ENCODE measurements around the gene ZNF273.
"Not testable (repeated sequence)": the region's sequence is repeated elsewhere in the genome, so short reads cannot be mapped to it uniquely, and the experiment has no call there.

Gene ZNF273

GRCh38 chr7:64890761-64891362, 12.2 kb upstream of the ZNF273 start:
- no peak for DNase-seq

GRCh38 chr7:64891363-64892081, 11.6 kb upstream of the ZNF273 start:
- not testable (repeated sequence) for DNase-seq

GRCh38 chr7:64892116-64892515, 11.0 kb upstream of the ZNF273 start:
- DNase-seq = no peak

GRCh38 chr7:64892666-64893309, 10.3 kb upstream of the ZNF273 start:
- no peak for DNase-seq

DNA sequence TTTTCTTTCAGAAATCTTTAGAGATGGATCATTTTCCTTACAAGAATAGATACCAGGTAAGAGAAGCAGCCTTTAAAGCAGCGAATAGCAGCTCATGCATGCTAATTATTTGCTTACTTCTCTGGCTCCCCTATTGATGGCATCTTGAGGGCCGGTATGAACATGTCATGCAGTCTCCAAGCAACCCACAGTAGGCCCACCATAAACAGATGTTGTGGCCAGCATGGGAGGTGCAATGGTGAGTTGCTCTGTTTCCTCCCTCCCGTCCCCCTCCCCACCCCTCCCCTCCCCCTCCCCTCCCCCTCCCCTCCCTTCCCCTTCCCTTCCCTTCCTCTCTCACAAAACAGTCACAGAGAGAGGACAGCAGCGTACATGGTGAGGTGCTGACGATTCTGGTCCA, 9.7 kb upstream of the ZNF273 start:
- DNase-seq = no peak

DNA sequence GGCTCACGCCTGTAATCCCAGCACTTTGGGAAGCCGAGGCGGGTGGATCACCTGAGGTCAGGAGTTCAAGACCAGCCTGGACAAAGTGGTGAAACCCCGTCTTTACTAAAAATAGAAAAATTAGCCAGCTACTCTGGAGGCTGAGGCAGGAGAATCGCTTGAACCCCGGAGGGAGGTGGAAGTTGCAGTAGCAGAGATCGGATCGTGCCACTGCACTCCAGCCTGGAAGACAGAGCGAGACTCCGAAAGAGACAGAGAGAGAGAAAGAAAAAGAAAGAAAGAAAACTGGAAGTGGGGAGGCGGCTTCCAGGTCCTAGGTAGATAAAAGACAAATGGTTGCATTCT, 640 bp upstream of the ZNF273 start:
- not testable (repeated sequence) for DNase-seq

GRCh38 chr7:64904008-64904407, 935 bp downstream of the ZNF273 start:
- no peak for DNase-seq

DNA sequence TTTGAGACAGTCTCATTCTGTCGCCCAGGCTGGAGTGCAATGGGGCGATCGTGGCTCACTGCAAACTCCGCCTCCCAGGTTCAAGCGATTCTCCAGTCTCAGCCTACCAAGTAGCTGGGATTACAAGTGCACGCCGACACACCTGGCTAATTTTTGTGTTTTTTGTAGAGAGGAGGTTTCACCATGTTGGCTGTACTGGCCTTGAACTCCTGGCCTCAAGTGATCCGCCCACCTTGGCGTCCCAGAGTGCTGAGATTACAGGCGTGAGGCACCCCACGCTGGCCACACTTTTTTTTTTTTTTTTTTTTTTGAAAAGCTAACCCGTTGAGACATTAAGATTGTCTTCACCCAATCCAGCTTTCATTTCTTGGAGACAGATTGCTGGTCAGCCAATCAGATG, 2.1 kb downstream of the ZNF273 start:
- no peak for DNase-seq

DNA sequence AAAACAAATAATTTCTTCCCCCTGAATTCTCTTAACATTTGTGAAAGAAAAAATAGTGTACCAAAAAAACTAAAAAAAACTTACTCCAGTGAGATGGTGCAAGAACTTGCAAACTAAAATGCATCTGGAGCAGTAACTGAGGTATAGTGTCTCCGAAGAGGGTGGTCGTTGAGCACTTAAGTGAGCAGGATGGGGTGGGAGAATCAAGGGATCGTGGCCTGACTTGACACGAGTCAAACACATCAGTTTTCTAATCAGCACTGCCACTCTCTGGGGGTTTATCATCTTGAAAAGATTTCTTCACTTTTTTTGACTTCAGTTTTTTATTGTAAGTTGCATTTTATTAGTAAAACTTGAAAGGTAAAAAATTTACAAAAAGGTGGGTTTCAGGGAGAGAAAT, 2.5 kb downstream of the ZNF273 start:
- DNase-seq = no peak

GRCh38 chr7:64907641-64908326, 4.7 kb downstream of the ZNF273 start:
- DNase-seq = no peak

- no peak for DNase-seq
Measured at GRCh38 chr7:64908358-64908757, 5.3 kb downstream of the ZNF273 start.

GRCh38 chr7:64914557-64914956, 11.5 kb downstream of the ZNF273 start:
- DNase-seq = no peak

- DNase-seq = not testable (repeated sequence)
Measured at GRCh38 chr7:64915301-64915700, 12.2 kb downstream of the ZNF273 start.

DNA sequence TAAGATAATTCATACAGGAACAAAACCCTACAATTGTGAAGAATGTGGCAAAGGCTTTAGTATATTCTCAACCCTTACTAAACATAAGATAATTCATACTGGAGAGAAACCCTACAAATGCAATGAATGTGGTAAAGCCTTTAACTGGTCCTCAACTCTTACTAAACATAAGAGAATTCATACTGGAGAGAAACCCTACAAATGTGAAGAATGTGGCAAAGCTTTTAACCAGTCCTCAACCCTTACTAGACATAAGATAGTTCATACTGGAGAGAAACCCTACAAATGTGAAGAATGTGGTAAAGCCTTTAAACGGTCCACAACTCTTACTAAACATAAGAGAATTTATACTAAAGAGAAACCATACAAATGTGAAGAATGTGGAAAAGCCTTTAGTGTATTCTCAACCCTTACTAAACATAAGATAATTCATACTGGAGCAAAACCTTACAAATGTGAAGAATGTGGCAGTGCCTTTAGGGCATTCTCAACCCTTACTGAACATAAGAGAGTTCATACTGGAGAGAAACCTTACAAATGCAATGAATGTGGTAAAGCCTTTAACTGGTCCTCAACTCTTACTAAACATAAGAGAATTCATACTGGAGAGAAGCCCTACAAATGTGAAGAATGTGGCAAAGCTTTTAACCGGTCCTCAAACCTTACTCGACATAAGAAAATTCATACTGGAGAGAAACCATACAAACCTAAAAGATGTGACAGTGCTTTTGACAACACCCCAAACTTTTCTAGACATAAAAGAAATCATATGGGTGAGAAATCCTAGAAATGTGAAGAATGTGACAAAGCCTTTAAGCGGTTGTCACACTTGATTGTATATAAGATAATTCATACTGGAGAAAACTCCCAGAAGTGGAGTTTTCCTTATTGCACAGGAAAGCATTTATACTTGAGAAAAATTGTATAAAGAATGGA, 25.4 kb downstream of the ZNF273 start:
- not testable (repeated sequence) for DNase-seq

GRCh38 chr7:64934478-64934877, 31.4 kb downstream of the ZNF273 start:
- DNase-seq = no peak

DNA sequence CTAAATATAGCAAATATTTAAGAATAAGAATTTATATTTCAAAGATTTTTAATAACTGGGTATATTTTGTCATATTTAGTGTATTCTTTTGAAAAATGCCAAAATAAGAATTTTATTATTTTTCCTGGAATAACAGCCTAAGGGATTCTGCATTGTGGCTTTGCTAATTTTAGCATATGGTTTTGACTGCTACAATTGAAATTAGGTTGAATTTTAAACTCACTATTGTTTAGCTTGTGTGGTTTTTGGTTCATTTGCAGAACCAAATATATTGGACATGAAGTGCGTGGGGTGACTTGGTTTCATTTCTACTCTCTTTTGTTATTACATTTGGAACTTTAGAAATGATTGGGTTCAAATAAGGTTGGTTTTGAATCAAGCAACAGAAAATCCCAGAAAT, 35.5 kb downstream of the ZNF273 start:
- no peak for DNase-seq

- DNase-seq = not testable (repeated sequence)
Measured at GRCh38 chr7:64940021-64940420, 36.9 kb downstream of the ZNF273 start.

- not testable (repeated sequence) for DNase-seq
Measured at GRCh38 chr7:64944667-64945502, 41.8 kb downstream of the ZNF273 start.

DNA sequence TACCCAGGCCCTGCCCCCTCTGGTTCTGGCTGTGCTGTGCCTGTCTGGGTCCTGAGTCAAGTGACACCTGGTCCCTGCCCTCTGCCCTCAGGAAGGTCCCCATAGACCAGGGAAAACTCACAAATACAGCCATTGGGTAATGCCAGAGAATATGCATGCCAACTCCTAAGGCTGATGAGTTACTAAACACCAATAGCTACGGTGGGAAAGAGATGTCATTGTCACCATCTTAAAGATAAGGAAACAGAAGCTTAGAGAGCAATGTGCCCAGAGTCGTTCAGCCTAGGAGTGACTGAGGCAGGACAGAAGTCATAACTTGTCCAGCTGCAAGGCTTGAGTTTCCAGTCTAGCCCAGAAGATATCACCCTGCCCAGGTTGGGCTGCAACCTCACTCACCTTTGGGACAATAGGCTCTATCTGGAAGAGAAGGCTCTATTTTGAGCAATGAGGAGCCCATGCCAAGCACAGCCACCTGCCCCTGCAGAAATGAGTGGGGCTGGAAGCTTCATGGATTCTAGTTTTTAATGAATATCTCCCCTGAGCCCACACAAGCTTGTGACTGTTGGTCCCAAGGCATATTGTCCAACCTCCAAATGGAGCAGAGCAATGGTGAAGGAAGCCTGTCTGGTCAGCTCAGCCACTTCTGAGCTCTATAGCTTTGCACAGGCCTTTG, 42.6 kb downstream of the ZNF273 start:
- DNase-seq = no peak

- DNase-seq = peak in 1 of 4 experiments; percentile 4
Measured at GRCh38 chr7:64946772-64947171, 43.7 kb downstream of the ZNF273 start.

All from suppressor macrophage (primary cell).